MCF 10A (cell line): ENCODE data around the gene KREMEN2. TPM values are rescaled to one million over a fixed set of nuclear protein-coding genes. Genes with fewer than 3 reads are reported as not detected.

Experiments used
- BruUV-seq: library from RNA; stranded (reverse); fragments of 400-500 nt; replicated peaks from 2 replicates; lab custom pipeline; 2021; lab: Mats Ljungman, UMichigan
- CTCF ChIA-PET: fragments of 300-600 bp; sonication (Branson Sonifier 250); formaldehyde crosslinking; extraction: SDS; loops from one replicate; lab custom pipeline; 2021; ENCODE audit warnings: antibody characterized with exemption, inconsistent platforms; lab: Yijun Ruan, JAX
- POLR2A ChIA-PET: fragments of 300-600, 350-650 bp; sonication (Branson Sonifier 250); formaldehyde crosslinking; extraction: SDS; loops from one replicate; lab custom pipeline; 2020; ENCODE audit warnings: antibody characterized with exemption, inconsistent platforms; lab: Yijun Ruan, JAX
- DNase-seq: peaks from one replicate; pipeline ENCODE4 v3.0.0-alpha.2; 2018; ENCODE audit not compliant: unreplicated experiment
- H3K27ac Mint-ChIP-seq: one replicate; pipeline ENCODE4 v1.8.0; 2022; ENCODE audit warnings: mild to moderate bottlenecking, low read depth, mixed read lengths; ENCODE audit not compliant: unreplicated experiment
- H3K27me3 Mint-ChIP-seq: one replicate; pipeline ENCODE4 v1.8.0; 2022; ENCODE audit warnings: mixed read lengths; ENCODE audit not compliant: insufficient read depth, unreplicated experiment
- H3K36me3 Mint-ChIP-seq: one replicate; pipeline ENCODE4 v1.8.0; 2022; ENCODE audit warnings: mild to moderate bottlenecking, moderate library complexity, mixed read lengths; ENCODE audit not compliant: insufficient read depth, unreplicated experiment
- H3K4me1 Mint-ChIP-seq: one replicate; pipeline ENCODE4 v1.8.0; 2022; ENCODE audit warnings: mixed read lengths; ENCODE audit not compliant: insufficient read depth, unreplicated experiment
- H3K4me3 Mint-ChIP-seq: one replicate; pipeline ENCODE4 v1.8.0; 2022; ENCODE audit warnings: mild to moderate bottlenecking, moderate library complexity, mixed read lengths; ENCODE audit not compliant: unreplicated experiment
- H3K9me3 Mint-ChIP-seq: one replicate; pipeline ENCODE4 v1.8.0; 2022; ENCODE audit warnings: mixed read lengths; ENCODE audit not compliant: unreplicated experiment
- CTCF ChIP-seq: fragments of 200-600 bp; IDR thresholded peaks from one replicate; pipeline ENCODE4 v1.8.0; 2022; ENCODE audit warnings: antibody characterized with exemption, mild to moderate bottlenecking; ENCODE audit not compliant: unreplicated experiment
- intact Hi-C: fragments of 100-400 bp; cut with micrococcal nuclease; formaldehyde crosslinking; loops from 2 replicates; pipeline ENCODE4 v1.14.1; 2022
- total RNA-seq: library from RNA; stranded (reverse); gene quantifications from 2 replicates; pipeline ENCODE4 v1.2.3, GENCODE V29; 2022

Gene KREMEN2
- total RNA-seq, 1 experiment from 2014 or later, result 0.42 TPM

GRCh38 chr16:2973605-2974318 is 9.7 kb downstream of the KREMEN2 start:
- intact Hi-C loops, result no loop called here
- peaks cover 5% of the 10 kb centered on the region for H3K4me1 Mint-ChIP-seq
- TF ChIP-seq CTCF, result no peak
- CTCF ChIA-PET, result interaction anchor here (0.7 kb wide), 2 partner anchors 9 to 70 kb away, joined by 3 read pairs; no protein-coding TSS in a partner anchor
- H3K4me3 Mint-ChIP-seq, result no peak overlapping the region
- POLR2A ChIA-PET, result no interaction called here
- H3K27ac Mint-ChIP-seq, result no peak overlapping the region
- BruUV-seq, result no TSS peak
- no peaks in the 10 kb centered on the region for H3K27me3 Mint-ChIP-seq
- no peaks in the 10 kb centered on the region for H3K36me3 Mint-ChIP-seq
- H3K9me3 Mint-ChIP-seq, result no peaks in the 10 kb centered on the region
- no peak for DNase-seq

- BruUV-seq, result no TSS peak
- Mint-ChIP-seq H3K4me3 (no peak overlapping the region), H3K9me3 (no peaks in the 10 kb centered on the region), H3K27ac (no peak overlapping the region), H3K27me3 (no peaks in the 10 kb centered on the region), H3K4me1 (peaks cover 5% of the 10 kb centered on the region), H3K36me3 (no peaks in the 10 kb centered on the region)
- TF ChIP-seq CTCF, result no peak
- CTCF ChIA-PET, result interaction anchor here (0.6 to 1.0 kb wide), 4 partner anchors 15 to 118 kb away, joined by 3 read pairs; no protein-coding TSS in a partner anchor
- intact Hi-C loops, result no loop called here
- POLR2A ChIA-PET, result no interaction called here
- no peak for DNase-seq
Observed at GRCh38 chr16:2974319-2975056, 10.4 kb downstream of the KREMEN2 start.

- Mint-ChIP-seq H3K4me3 (no peak overlapping the region), H3K27ac (no peak overlapping the region), H3K27me3 (no peaks in the 10 kb centered on the region), H3K9me3 (no peaks in the 10 kb centered on the region), H3K4me1 (peaks cover 5% of the 10 kb centered on the region), H3K36me3 (no peaks in the 10 kb centered on the region)
- BruUV-seq, result no TSS peak
- intact Hi-C loops, result no loop called here
- CTCF ChIA-PET, result interaction anchor here (0.6 to 1.0 kb wide), 3 partner anchors 16 to 119 kb away, joined by 3 read pairs; no protein-coding TSS in a partner anchor
- POLR2A ChIA-PET, result no interaction called here
- DNase-seq, result no peak
- TF ChIP-seq CTCF, result no peak
Observed at GRCh38 chr16:2975161-2975795, 11.2 kb downstream of the KREMEN2 start.

- H3K36me3 Mint-ChIP-seq, result peaks cover 5% of the 10 kb centered on the region
- intact Hi-C loops, result no loop called here
- no peak for TF ChIP-seq CTCF
- H3K4me3 Mint-ChIP-seq, result no peak overlapping the region
- no peak overlapping the region for H3K27ac Mint-ChIP-seq
- ChIA-PET CTCF (no interaction called here), POLR2A (no interaction called here)
- DNase-seq, result no peak
- H3K9me3 Mint-ChIP-seq, result no peaks in the 10 kb centered on the region
- H3K27me3 Mint-ChIP-seq, result no peaks in the 10 kb centered on the region
- peaks cover under 1% of the 10 kb centered on the region for H3K4me1 Mint-ChIP-seq
- BruUV-seq, result no TSS peak
Observed at GRCh38 chr16:2976201-2976600, 12.1 kb downstream of the KREMEN2 start.
